ENCODE measurements around the gene CPEB3. TPM values are rescaled to one million over a fixed set of nuclear protein-coding genes. Genes with fewer than 3 reads are reported as not detected.

The CPEB3 gene
- total RNA-seq, 6 experiments from 2014 or later, result 5.7 to 46.5 (median 8.7) TPM

GRCh38 chr10:92131275-92131820 lies 159.5 kb downstream of the CPEB3 start:
- 88% methylated on average over 5 of the region's 5 CpGs for WGBS (ENCODE audit: insufficient coverage, low coverage, low lambda C conversion rate, missing lambda C conversion rate)
- no peaks in the 10 kb centered on the region for H3K9me3 ChIP-seq
- DNase-seq (no peak), ATAC-seq (no peak)
- intact Hi-C loops (cut with DNase I), result no loop called here
- TF ChIP-seq POLR2A (IDR thresholded peaks at IDR 0.05) (no peak), CTCF (IDR thresholded peaks at IDR 0.05) (no peak)
- no peaks in the 10 kb centered on the region for H3K36me3 ChIP-seq
- H3K27me3 ChIP-seq, result no peaks in the 10 kb centered on the region
- H3K4me1 ChIP-seq, result peaks cover 0 to 24% (median 4%) of the 10 kb centered on the region in 4 donors
- no peak overlapping the region for H3K4me3 ChIP-seq
- H3K27ac ChIP-seq, result peak overlapping the region in 1 of 3 donors; percentile 21

- Histone ChIP-seq H3K4me3 (no peak overlapping the region), H3K36me3 (no peaks in the 10 kb centered on the region), H3K27me3 (no peaks in the 10 kb centered on the region), H3K4me1 (peaks cover 0 to 30% (median 7%) of the 10 kb centered on the region in 4 donors), H3K27ac (peak overlapping the region in 1 of 3 donors; percentile 21), H3K9me3 (no peaks in the 10 kb centered on the region)
- TF ChIP-seq POLR2A (IDR thresholded peaks at IDR 0.05), result no peak
- no peak for TF ChIP-seq CTCF (IDR thresholded peaks at IDR 0.05)
- DNase-seq (no peak), ATAC-seq (peak; percentile 42 to 75 (median 62))
- intact Hi-C loops (cut with DNase I), result no loop called here
These were observed 160.1 kb downstream of the CPEB3 start for GRCh38 chr10:92130622-92131274.

- TF ChIP-seq POLR2A (IDR thresholded peaks at IDR 0.05) (no peak), CTCF (IDR thresholded peaks at IDR 0.05) (no peak)
- Histone ChIP-seq H3K27ac (peak overlapping the region in 1 of 3 donors; percentile 85), H3K36me3 (no peaks in the 10 kb centered on the region), H3K9me3 (no peaks in the 10 kb centered on the region), H3K4me1 (peaks cover 2 to 73% (median 34%) of the 10 kb centered on the region in 4 donors), H3K4me3 (no peak overlapping the region), H3K27me3 (no peaks in the 10 kb centered on the region)
- intact Hi-C loops (cut with DNase I), result no loop called here
- peak in 1 of 4 donors; percentile 6 for ATAC-seq
- DNase-seq, result no peak
- WGBS (ENCODE audit: insufficient coverage, low coverage, low lambda C conversion rate, missing lambda C conversion rate), result 22% methylated on average over 2 of the region's 2 CpGs
These were observed 164.7 kb downstream of the CPEB3 start for GRCh38 chr10:92126100-92126650.

- no peak overlapping the region for H3K4me3 ChIP-seq
- TF ChIP-seq CTCF (IDR thresholded peaks at IDR 0.05) (no peak), POLR2A (IDR thresholded peaks at IDR 0.05) (no peak)
- peak; percentile 2 to 11 (median 7) for ATAC-seq
- peak in 1 of 3 donors; percentile 62 for DNase-seq
- no peaks in the 10 kb centered on the region for H3K27me3 ChIP-seq
- H3K36me3 ChIP-seq, result no peaks in the 10 kb centered on the region
- intact Hi-C loops (cut with DNase I), result no loop called here
- H3K4me1 ChIP-seq, result peaks cover 2 to 72% (median 35%) of the 10 kb centered on the region in 4 donors
- H3K27ac ChIP-seq, result peak overlapping the region in 2 of 3 donors; percentile 76 to 85
- no peaks in the 10 kb centered on the region for H3K9me3 ChIP-seq
These were observed 165.7 kb downstream of the CPEB3 start for GRCh38 chr10:92125144-92125543.
